Prostate gland (tissue), 2 donors: ENCODE measurements around the gene RBM20.

Experiments used
- CTCF ChIP-seq, 4 experiments: fragments of 200-600 bp in 2 of 4; fragments of 450-650 bp in 2 of 4; sonication (generic) in 2 of 4; IDR thresholded peaks; 1 replicate in 3 of 4; 2 replicates in 1 of 4; pipeline ENCODE4 v1.5.1; 2016 to 2019; ENCODE audit warnings: antibody characterized with exemption in 4 of 4, mild to moderate bottlenecking in 2 of 4, moderate library complexity in 2 of 4
- POLR2A ChIP-seq: fragments of 450-650 bp; IDR thresholded peaks from one replicate; pipeline ENCODE4 v1.6.1; 2016; ENCODE audit warnings: antibody characterized with exemption, mild to moderate bottlenecking

GRCh38 chr10:110636572-110636931 lies 7.6 kb upstream of the RBM20 start:
- TF ChIP-seq CTCF (IDR thresholded peaks at IDR 0.05) (no peak), POLR2A (no peak)
